ENCODE data around the gene PFAS. TPM values are rescaled to one million over a fixed set of nuclear protein-coding genes. Genes with fewer than 3 reads are reported as not detected.

PFAS gene
- total RNA-seq, 1 experiment from 2014 or later: 80.6 TPM

- CTCF ChIA-PET: no interaction called here
Observed at GRCh38 chr17:8266648-8267479, 17.8 kb downstream of the PFAS start.

More at GRCh38 chr17:8266648-8267479, 17.8 kb downstream of the PFAS start:
- Histone ChIP-seq H3K9ac (ENCODE audit: low read length) (no peak overlapping the region), H2AFZ (ENCODE audit: low read depth, low read length, poor library complexity, severe bottlenecking) (no peak overlapping the region), H3K27ac (ENCODE audit: low read depth, low read length) (no peak overlapping the region), H3K4me1 (ENCODE audit: control insufficient read depth in 1 of 2, insufficient read depth in 2 of 2, low read length in 2 of 2) (no peaks in the 10 kb centered on the region), H3K9me2 (ENCODE audit: insufficient read depth) (no peaks in the 10 kb centered on the region), H3K9me3 (ENCODE audit: control insufficient read depth in 1 of 2, insufficient read depth in 1 of 2, low read depth in 1 of 2, low read length in 2 of 2) (no peaks in the 10 kb centered on the region), H3K79me2 (ENCODE audit: insufficient read depth, low read length) (no peaks in the 10 kb centered on the region), H3K36me3 (ENCODE audit: control insufficient read depth in 1 of 2, insufficient read depth in 2 of 2, low read length in 2 of 2) (peaks cover 34 to 52% of the 10 kb centered on the region in 2 experiments; a peak in 3 of 4 replicates), H4K20me1 (ENCODE audit: insufficient read depth) (no peaks in the 10 kb centered on the region), H3K4me2 (ENCODE audit: low read length) (no peak overlapping the region), H3K27me3 (ENCODE audit: insufficient read depth, low read length) (no peaks in the 10 kb centered on the region), H3K4me3 (replicated peaks in 1 of 2; ENCODE audit: low read depth in 1 of 2, low read length in 2 of 2) (no peak overlapping the region)
- TF ChIP-seq RAD21 (IDR thresholded peaks at IDR 0.05; ENCODE audit: low read depth): no peak
- TF ChIP-seq TCF7L2 (IDR thresholded peaks at IDR 0.05; ENCODE audit: borderline replicate concordance, extremely low read depth, insufficient read depth, insufficient read length): no peak
- TF ChIP-seq JUND (IDR thresholded peaks at IDR 0.05): no peak
- TF ChIP-seq CBX3 (IDR thresholded peaks at IDR 0.05; ENCODE audit: low read depth): no peak
- no peak for TF ChIP-seq EGR1 (IDR thresholded peaks at IDR 0.05; ENCODE audit: low read depth)
- TF ChIP-seq SRF (IDR thresholded peaks at IDR 0.05; ENCODE audit: low read depth): no peak
- no peak for TF ChIP-seq ELF1 (IDR thresholded peaks at IDR 0.05; ENCODE audit: borderline replicate concordance, low read depth)
- TF ChIP-seq REST (IDR thresholded peaks at IDR 0.05; ENCODE audit: low read depth): no peak
- no peak for TF ChIP-seq SP1 (IDR thresholded peaks at IDR 0.05; ENCODE audit: low read depth)
- TF ChIP-seq ZNF274 (IDR thresholded peaks at IDR 0.05; ENCODE audit: low read depth, low read length): no peak
- no peak for TF ChIP-seq SIN3A (IDR thresholded peaks at IDR 0.05; ENCODE audit: low read depth)
- DNase-seq (ENCODE audit: low read depth, low spot score) (no peak), ATAC-seq (no peak)
- no TSS peak for BruUV-seq (replicated peaks)
- RAD21 ChIA-PET (ENCODE audit: low non-redundant PET in 1 of 2, low total read pairs in 2 of 2, uncharacterized antibody in 2 of 2, unreplicated experiment in 2 of 2): no interaction called here
- POLR2A ChIA-PET: no interaction called here
- intact Hi-C loops (cut with micrococcal nuclease): no loop called here

Measured in HCT116 (cell line).